Trophoblast cell (in vitro differentiated cells and primary cell): ENCODE measurements around the gene BCL2L1.

ENCODE experiments used
- DNase-seq, 2 donors: peaks; one replicate each; pipeline ENCODE4 v3.0.0-alpha.2; 2016
- H2AFZ ChIP-seq: 2 replicates; pipeline ENCODE4 v1.6.1; 2013; ENCODE audit warnings: low read length, moderate library complexity, mild to moderate bottlenecking; ENCODE audit not compliant: insufficient read depth, poor library complexity
- H2AK5ac ChIP-seq: 2 replicates; pipeline ENCODE4 v1.6.1; 2013; ENCODE audit warnings: mild to moderate bottlenecking, low read length
- H2BK120ac ChIP-seq: 2 replicates; pipeline ENCODE4 v1.6.1; 2013; ENCODE audit warnings: low read length, mild to moderate bottlenecking, moderate library complexity; ENCODE audit not compliant: insufficient read depth, poor library complexity
- H2BK12ac ChIP-seq: 2 replicates; pipeline ENCODE4 v1.6.1; 2013; ENCODE audit warnings: mild to moderate bottlenecking, low read length, moderate library complexity
- H2BK5ac ChIP-seq: 2 replicates; pipeline ENCODE4 v1.6.1; 2013; ENCODE audit warnings: low read length, low read depth, moderate library complexity, mild to moderate bottlenecking; ENCODE audit not compliant: poor library complexity
- H3K14ac ChIP-seq: 2 replicates; pipeline ENCODE4 v1.6.1; 2013; ENCODE audit warnings: mild to moderate bottlenecking, low read length
- H3K18ac ChIP-seq: 2 replicates; pipeline ENCODE4 v1.6.1; 2013; ENCODE audit warnings: mild to moderate bottlenecking, low read length
- H3K23ac ChIP-seq: 2 replicates; pipeline ENCODE4 v1.6.1; 2013; ENCODE audit warnings: low read length
- H3K27ac ChIP-seq: 2 replicates; pipeline ENCODE4 v1.5.1; 2013; ENCODE audit warnings: low read depth, mild to moderate bottlenecking, inconsistent platforms, low read length, moderate library complexity
- H3K27me3 ChIP-seq: 2 replicates; pipeline ENCODE4 v1.6.1; 2013; ENCODE audit warnings: inconsistent platforms, mild to moderate bottlenecking, low read length, moderate library complexity; ENCODE audit not compliant: insufficient read depth
- H3K36me3 ChIP-seq, 2 experiments: 1 replicate in 1 of 2; 2 replicates in 1 of 2; pipeline ENCODE4 v1.6.1; 2013; ENCODE audit warnings: low read length in 2 of 2, mild to moderate bottlenecking in 2 of 2, moderate library complexity in 1 of 2; ENCODE audit not compliant: insufficient read depth in 2 of 2, control insufficient read depth in 1 of 2
- H3K4ac ChIP-seq: 2 replicates; pipeline ENCODE4 v1.6.1; 2013; ENCODE audit warnings: low read depth, mild to moderate bottlenecking, low read length, moderate library complexity
- H3K4me1 ChIP-seq, 2 experiments: 1 replicate in 1 of 2; 2 replicates in 1 of 2; pipeline ENCODE4 v1.6.1; 2013; ENCODE audit warnings: low read length in 2 of 2, mild to moderate bottlenecking in 2 of 2, moderate library complexity in 1 of 2; ENCODE audit not compliant: insufficient read depth in 2 of 2, control insufficient read depth in 1 of 2
- H3K4me2 ChIP-seq: 2 replicates; pipeline ENCODE4 v1.6.1; 2013; ENCODE audit warnings: inconsistent platforms, mild to moderate bottlenecking, low read length, moderate library complexity
- H3K4me3 ChIP-seq: 2 replicates; pipeline ENCODE4 v1.5.1; 2013; ENCODE audit warnings: mild to moderate bottlenecking, low read depth, low read length, inconsistent platforms
- H3K79me1 ChIP-seq: one replicate; pipeline ENCODE4 v1.6.1; 2013; ENCODE audit warnings: low read length
- H3K79me2 ChIP-seq: 2 replicates; pipeline ENCODE4 v1.6.1; 2013; ENCODE audit warnings: low read length, mild to moderate bottlenecking; ENCODE audit not compliant: control insufficient read depth, insufficient read depth, poor library complexity
- H3K9ac ChIP-seq: 2 replicates; pipeline ENCODE4 v1.6.1; 2013; ENCODE audit warnings: mild to moderate bottlenecking, low read length
- H3K9me3 ChIP-seq: 2 replicates; pipeline ENCODE4 v1.6.1; 2013; ENCODE audit warnings: low read depth, mild to moderate bottlenecking, control low read depth, inconsistent platforms, low read length; ENCODE audit not compliant: insufficient read depth
- H4K12ac ChIP-seq: 2 replicates; pipeline ENCODE4 v1.6.1; 2013; ENCODE audit warnings: low read depth, mild to moderate bottlenecking, low read length, moderate library complexity
- H4K8ac ChIP-seq: 2 replicates; pipeline ENCODE4 v1.6.1; 2013; ENCODE audit warnings: low read depth, mild to moderate bottlenecking, low read length, moderate library complexity
- H4K91ac ChIP-seq: one replicate; pipeline ENCODE4 v1.6.1; 2013; ENCODE audit warnings: low read depth, mild to moderate bottlenecking, low read length, moderate library complexity
- WGBS: extraction: QIAGEN DNeasy Blood & Tissue Kit; methylation state at CpG from one replicate; pipeline ENCODE4 v1.1.7; 2013; ENCODE audit warnings: missing lambda C conversion rate; ENCODE audit not compliant: insufficient read length, insufficient coverage; ENCODE audit errors: extremely low coverage; 5-methylcytosine and 5-hydroxymethylcytosine counted together

Gene BCL2L1

GRCh38 chr20:31717478-31718201 is 5.0 kb downstream of the BCL2L1 start:
- no peak overlapping the region for H2AFZ ChIP-seq
- no peak overlapping the region for H3K9ac ChIP-seq

DNA sequence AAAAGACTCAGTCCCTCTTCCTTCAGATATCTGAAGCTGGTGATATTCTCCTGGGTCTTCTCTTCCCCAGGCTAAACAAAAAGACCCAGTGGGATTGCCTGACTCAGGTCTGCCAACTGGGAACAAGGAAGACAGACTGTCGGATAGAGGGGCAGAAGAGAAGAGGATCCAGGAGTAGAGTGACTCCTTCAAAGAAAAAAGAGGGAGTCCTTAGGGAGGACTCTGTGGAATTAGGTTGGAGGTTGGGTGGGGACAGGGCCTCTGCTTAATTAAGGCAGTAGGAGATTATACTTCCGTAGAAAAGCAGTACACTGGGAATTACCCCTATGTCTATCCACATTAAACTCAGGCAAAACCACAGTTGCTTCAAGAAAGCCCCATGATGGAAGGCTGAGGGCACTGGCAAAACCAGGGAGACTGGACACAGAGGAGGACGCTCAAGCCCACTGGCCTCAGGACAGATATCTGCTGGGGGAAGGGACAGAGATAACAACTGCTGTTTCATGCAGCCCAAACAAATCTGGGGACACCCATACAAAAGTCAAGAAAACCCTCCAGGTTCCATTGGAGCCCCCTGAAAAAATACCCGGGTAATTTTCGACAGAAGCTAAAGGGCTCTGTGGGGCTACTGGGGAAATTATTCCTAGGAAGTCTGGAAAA is 5.7 kb downstream of the BCL2L1 start:
- no CpG with 5 or more reads among the region's 5 CpGs for WGBS
- peaks cover 21% of the 10 kb centered on the region for H3K79me2 ChIP-seq
- peak overlapping the region; percentile 7 for H3K18ac ChIP-seq
- H3K27me3 ChIP-seq: no peaks in the 10 kb centered on the region
- H3K4me1 ChIP-seq: peaks cover 40 to 51% of the 10 kb centered on the region in 2 experiments
- H4K12ac ChIP-seq: no peak overlapping the region
- peaks cover 45% of the 10 kb centered on the region for H3K79me1 ChIP-seq
- H3K4me2 ChIP-seq: no peak overlapping the region
- H4K91ac ChIP-seq: peak overlapping the region; percentile 38
- peak overlapping the region; percentile 18 for H2AK5ac ChIP-seq
- peak overlapping the region; percentile 15 for H2BK5ac ChIP-seq
- no peaks in the 10 kb centered on the region for H3K9me3 ChIP-seq
- no peak overlapping the region for H2AFZ ChIP-seq
- H3K14ac ChIP-seq: peak overlapping the region; percentile 28
- peak overlapping the region; percentile 69 for H2BK120ac ChIP-seq
- no peak overlapping the region for H3K27ac ChIP-seq
- no peak overlapping the region for H3K9ac ChIP-seq
- DNase-seq: no peak
- no peak overlapping the region for H3K4me3 ChIP-seq
- no peak overlapping the region for H3K23ac ChIP-seq
- H3K4ac ChIP-seq: peak overlapping the region; percentile 35
- H4K8ac ChIP-seq: peak overlapping the region; percentile 2
- peak overlapping the region; percentile 56 for H2BK12ac ChIP-seq
- H3K36me3 ChIP-seq: peaks cover 2 to 4% of the 10 kb centered on the region in 2 experiments

More at GRCh38 chr20:31717478-31718201, 5.0 kb downstream of the BCL2L1 start:
- Histone ChIP-seq H2BK5ac (peak overlapping the region; percentile 15), H3K4me3 (no peak overlapping the region), H3K27me3 (no peaks in the 10 kb centered on the region), H2BK120ac (peak overlapping the region; percentile 24), H3K79me1 (peaks cover 44% of the 10 kb centered on the region), H3K18ac (peak overlapping the region; percentile 57), H3K4me2 (no peak overlapping the region), H3K4me1 (peaks cover 36 to 47% of the 10 kb centered on the region in 2 experiments), H3K36me3 (peaks cover 2 to 4% of the 10 kb centered on the region in 2 experiments), H2AK5ac (peak overlapping the region; percentile 7), H3K23ac (no peak overlapping the region), H3K14ac (no peak overlapping the region), H4K91ac (peak overlapping the region; percentile 38), H4K8ac (no peak overlapping the region), H3K27ac (peak overlapping the region; percentile 15), H3K4ac (peak overlapping the region; percentile 80), H4K12ac (no peak overlapping the region), H2BK12ac (peak overlapping the region; percentile 38), H3K79me2 (peaks cover 22% of the 10 kb centered on the region), H3K9me3 (no peaks in the 10 kb centered on the region)
- no CpG with 5 or more reads among the region's 6 CpGs for WGBS
- no peak for DNase-seq

DNA sequence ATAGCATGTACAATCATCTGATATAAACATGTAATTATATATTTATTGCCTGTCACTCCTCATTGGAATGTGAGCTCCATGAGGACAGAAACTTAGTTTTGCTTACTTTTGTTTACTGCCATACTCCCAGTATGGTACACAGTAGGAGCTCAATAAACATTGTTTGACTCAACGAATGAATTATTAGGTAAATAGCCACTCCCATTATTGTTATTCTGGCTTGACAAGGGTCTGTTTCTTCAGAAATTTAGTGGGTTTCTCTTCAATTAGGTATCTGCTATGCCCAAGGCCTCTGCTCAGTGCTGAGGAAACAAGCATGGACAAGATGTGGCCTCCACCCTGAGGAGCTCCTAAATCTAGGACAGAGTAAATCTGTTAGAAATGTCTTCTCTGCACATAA is 6.3 kb downstream of the BCL2L1 start:
- Histone ChIP-seq H3K27me3 (no peaks in the 10 kb centered on the region), H2BK5ac (no peak overlapping the region), H3K4me3 (no peak overlapping the region), H4K8ac (no peak overlapping the region), H4K91ac (no peak overlapping the region), H3K4me1 (peaks cover 36 to 46% of the 10 kb centered on the region in 2 experiments), H3K9ac (no peak overlapping the region), H3K18ac (no peak overlapping the region), H3K79me2 (peaks cover 16% of the 10 kb centered on the region), H2AK5ac (no peak overlapping the region), H2BK120ac (no peak overlapping the region), H3K27ac (no peak overlapping the region), H3K36me3 (peaks cover 0 to 2% of the 10 kb centered on the region in 2 experiments), H3K4me2 (no peak overlapping the region), H4K12ac (no peak overlapping the region), H3K9me3 (no peaks in the 10 kb centered on the region), H3K23ac (no peak overlapping the region), H3K4ac (no peak overlapping the region), H3K79me1 (peaks cover 40% of the 10 kb centered on the region), H2AFZ (no peak overlapping the region), H2BK12ac (no peak overlapping the region), H3K14ac (no peak overlapping the region)
- no CpG with 5 or more reads among the region's 1 CpG for whole genome bisulfite sequencing
- no peak for DNase-seq

DNA sequence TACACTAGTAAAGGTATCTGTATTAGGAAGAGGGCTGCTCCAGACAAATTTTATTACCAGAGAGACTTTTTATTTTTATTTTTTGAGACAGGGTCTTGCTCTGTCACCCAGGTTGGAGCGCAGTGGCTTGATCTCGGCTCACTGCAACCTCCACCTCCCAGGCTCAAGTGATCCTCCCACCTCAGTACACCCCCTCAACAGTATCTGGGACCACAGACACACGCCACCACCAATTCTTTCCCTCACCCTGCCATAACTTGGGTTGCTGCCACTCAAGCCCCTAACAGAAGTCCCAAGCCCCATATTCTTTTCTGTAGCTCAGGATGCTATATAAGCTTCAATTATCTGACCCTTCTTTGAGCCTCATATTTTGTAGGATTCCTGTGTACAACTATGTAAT is 6.9 kb downstream of the BCL2L1 start:
- no peak overlapping the region for H3K4ac ChIP-seq
- peaks cover 33 to 42% of the 10 kb centered on the region in 2 experiments for H3K4me1 ChIP-seq
- H3K36me3 ChIP-seq: peaks cover 0 to 5% of the 10 kb centered on the region in 2 experiments
- H4K91ac ChIP-seq: no peak overlapping the region
- H4K8ac ChIP-seq: no peak overlapping the region
- H2BK120ac ChIP-seq: no peak overlapping the region
- H2BK5ac ChIP-seq: no peak overlapping the region
- no peak overlapping the region for H3K14ac ChIP-seq
- WGBS: no CpG with 5 or more reads among the region's 3 CpGs
- H3K79me2 ChIP-seq: peaks cover 13% of the 10 kb centered on the region
- no peak overlapping the region for H3K23ac ChIP-seq
- H3K9ac ChIP-seq: no peak overlapping the region
- no peak overlapping the region for H3K4me3 ChIP-seq
- H2AFZ ChIP-seq: no peak overlapping the region
- no peaks in the 10 kb centered on the region for H3K9me3 ChIP-seq
- no peak overlapping the region for H4K12ac ChIP-seq
- H3K4me2 ChIP-seq: no peak overlapping the region
- no peaks in the 10 kb centered on the region for H3K27me3 ChIP-seq
- no peak for DNase-seq
- no peak overlapping the region for H3K18ac ChIP-seq
- no peak overlapping the region for H3K27ac ChIP-seq
- H3K79me1 ChIP-seq: peaks cover 38% of the 10 kb centered on the region
- peak overlapping the region; percentile 60 for H2BK12ac ChIP-seq
- peak overlapping the region; percentile 60 for H2AK5ac ChIP-seq
